ENCODE measurements around the gene PGAM5.

The PGAM5 gene

GRCh38 chr12:132715874-132716273 is 5.2 kb downstream of the PGAM5 start:
- H3K36me3 ChIP-seq (ENCODE audit: low read length), result 0 out of 2 replicates have a peak, but pooled peaks cover 8% of the 10 kb centered on the region

GRCh38 chr12:132716356-132716755 is 5.7 kb downstream of the PGAM5 start:
- H3K9me3 ChIP-seq (ENCODE audit: insufficient read depth, low read length), result no peaks in the 10 kb centered on the region
- H3K79me2 ChIP-seq (ENCODE audit: insufficient read depth, low read length), result peaks cover 38% of the 10 kb centered on the region
- H3K27ac ChIP-seq (ENCODE audit: low read depth, low read length), result no peak overlapping the region
- H3K36me3 ChIP-seq (ENCODE audit: low read length), result 0 out of 2 replicates have a peak, but pooled peaks cover 8% of the 10 kb centered on the region
- H3F3A ChIP-seq (ENCODE audit: insufficient read depth), result peaks cover 8% of the 10 kb centered on the region; the same call in 1 of the 2 replicates
- H3K9ac ChIP-seq (ENCODE audit: low read length), result no peak overlapping the region
- no peaks in the 10 kb centered on the region for H3K9me2 ChIP-seq (replicated peaks; ENCODE audit: insufficient read depth, low read length)
- H3K27me3 ChIP-seq (ENCODE audit: low read length), result no peaks in the 10 kb centered on the region
- H3K4me2 ChIP-seq (ENCODE audit: low read depth, low read length, poor library complexity, severe bottlenecking), result no peak overlapping the region
- H2AFZ ChIP-seq (ENCODE audit: low read depth, low read length, severe bottlenecking), result no peak overlapping the region
- TF ChIP-seq EZH2phosphoT487 (conservative IDR thresholded peaks at IDR 0.05; ENCODE audit: low read length) (no peak), CTCF (IDR thresholded peaks at IDR 0.05; ENCODE audit: insufficient read depth, low read length, poor library complexity, severe bottlenecking) (no peak)
- no peaks in the 10 kb centered on the region for H4K20me1 ChIP-seq (ENCODE audit: low read depth, low read length)
- H3K4me3 ChIP-seq (ENCODE audit: insufficient read depth, low read length, poor library complexity, severe bottlenecking), result no peak overlapping the region

More at GRCh38 chr12:132715874-132716273, 5.2 kb downstream of the PGAM5 start:
- Histone ChIP-seq H3F3A (ENCODE audit: insufficient read depth) (peaks cover 4% of the 10 kb centered on the region; the same call in 1 of the 2 replicates), H2AFZ (ENCODE audit: low read depth, low read length, severe bottlenecking) (no peak overlapping the region), H3K4me3 (ENCODE audit: insufficient read depth, low read length, poor library complexity, severe bottlenecking) (no peak overlapping the region), H3K4me2 (ENCODE audit: low read depth, low read length, poor library complexity, severe bottlenecking) (no peak overlapping the region), H3K9me3 (ENCODE audit: insufficient read depth, low read length) (no peaks in the 10 kb centered on the region), H3K79me2 (ENCODE audit: insufficient read depth, low read length) (peaks cover 42% of the 10 kb centered on the region), H3K27me3 (ENCODE audit: low read length) (no peaks in the 10 kb centered on the region), H3K27ac (ENCODE audit: low read depth, low read length) (no peak overlapping the region), H3K9me2 (replicated peaks; ENCODE audit: insufficient read depth, low read length) (no peaks in the 10 kb centered on the region), H4K20me1 (ENCODE audit: low read depth, low read length) (no peaks in the 10 kb centered on the region), H3K9ac (ENCODE audit: low read length) (no peak overlapping the region)
- no peak for TF ChIP-seq CTCF (IDR thresholded peaks at IDR 0.05; ENCODE audit: insufficient read depth, low read length, poor library complexity, severe bottlenecking)
- TF ChIP-seq EZH2phosphoT487 (conservative IDR thresholded peaks at IDR 0.05; ENCODE audit: low read length), result no peak

- H3K9me2 ChIP-seq (replicated peaks; ENCODE audit: insufficient read depth, low read length), result no peaks in the 10 kb centered on the region
- no peak for TF ChIP-seq CTCF (IDR thresholded peaks at IDR 0.05; ENCODE audit: insufficient read depth, low read length, poor library complexity, severe bottlenecking)
- no peak for TF ChIP-seq EZH2phosphoT487 (conservative IDR thresholded peaks at IDR 0.05; ENCODE audit: low read length)
- H3K9ac ChIP-seq (ENCODE audit: low read length), result no peak overlapping the region
- no peaks in the 10 kb centered on the region for H4K20me1 ChIP-seq (ENCODE audit: low read depth, low read length)
- H3K4me3 ChIP-seq (ENCODE audit: insufficient read depth, low read length, poor library complexity, severe bottlenecking), result no peak overlapping the region
- H3K9me3 ChIP-seq (ENCODE audit: insufficient read depth, low read length), result no peaks in the 10 kb centered on the region
- H3K79me2 ChIP-seq (ENCODE audit: insufficient read depth, low read length), result peaks cover 34% of the 10 kb centered on the region
- H3K27ac ChIP-seq (ENCODE audit: low read depth, low read length), result no peak overlapping the region
- H3K27me3 ChIP-seq (ENCODE audit: low read length), result no peaks in the 10 kb centered on the region
- peaks cover 11% of the 10 kb centered on the region; the same call in 1 of the 2 replicates for H3F3A ChIP-seq (ENCODE audit: insufficient read depth)
- H3K36me3 ChIP-seq (ENCODE audit: low read length), result 0 out of 2 replicates have a peak, but pooled peaks cover 8% of the 10 kb centered on the region
- H2AFZ ChIP-seq (ENCODE audit: low read depth, low read length, severe bottlenecking), result no peak overlapping the region
- no peak overlapping the region for H3K4me2 ChIP-seq (ENCODE audit: low read depth, low read length, poor library complexity, severe bottlenecking)
Observed at GRCh38 chr12:132717011-132717410, 6.4 kb downstream of the PGAM5 start.

Data from SU-DHL-6 (cell line).